ENCODE results near the gene SSBP3.
"Not testable (repeated sequence)": the region's sequence is repeated elsewhere in the genome, so short reads cannot be mapped to it uniquely, and the experiment has no call there.

The SSBP3 gene

DNA sequence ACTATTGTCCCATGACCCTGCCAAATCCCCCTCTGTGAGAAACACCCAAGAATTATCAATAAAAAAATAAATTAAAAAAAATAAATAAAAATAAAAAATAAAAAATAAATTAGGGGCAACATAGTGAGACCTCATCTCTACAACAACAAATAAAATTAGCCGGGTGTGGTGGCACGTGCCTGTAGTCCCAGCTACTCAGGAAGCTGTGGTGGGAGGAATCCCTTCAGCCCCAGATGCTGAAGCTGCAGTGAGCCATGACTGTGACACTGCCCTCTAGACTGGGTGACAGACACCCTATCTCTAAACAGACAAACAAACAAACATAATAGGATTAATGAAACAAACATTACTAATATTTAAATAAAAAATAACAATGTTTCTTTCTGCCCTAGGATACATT, 171.9 kb downstream of the SSBP3 start:
- DNase-seq = no peak

GRCh38 chr1:54233196-54233595, 173.0 kb downstream of the SSBP3 start:
- DNase-seq = not testable (repeated sequence)

- DNase-seq = no peak
Measured at GRCh38 chr1:54230507-54231339, 175.5 kb downstream of the SSBP3 start.

DNA sequence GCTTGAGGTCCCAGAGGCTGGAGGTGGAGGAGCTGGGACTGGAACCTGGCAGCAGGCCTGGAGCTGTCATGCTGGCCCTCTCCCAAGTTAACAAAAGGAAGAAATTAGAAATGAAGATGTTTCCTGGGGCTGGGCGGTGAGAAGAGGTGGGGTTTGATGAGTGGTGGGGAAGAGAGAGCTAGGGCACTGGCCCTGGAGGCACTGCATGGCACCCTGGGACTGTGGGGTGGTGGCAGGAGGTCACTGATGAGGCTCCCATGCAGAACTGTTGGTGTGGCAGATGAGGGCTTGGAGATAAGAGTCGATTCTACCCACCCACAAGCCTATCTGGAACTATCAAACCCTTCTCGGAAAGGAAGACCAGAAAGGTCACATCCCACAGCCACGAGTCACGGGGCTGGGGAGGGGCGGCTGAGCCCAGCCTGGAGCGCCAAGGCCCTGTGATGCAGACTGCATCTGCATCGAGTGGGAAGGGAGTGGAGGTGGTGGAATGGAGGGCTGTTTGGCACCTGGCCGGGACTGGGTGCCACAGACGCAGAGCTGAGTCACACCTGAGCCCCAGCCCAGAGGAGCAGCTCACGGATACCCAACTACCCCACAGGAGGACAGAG, 176.8 kb downstream of the SSBP3 start:
- peak; percentile 31 for DNase-seq

- DNase-seq = no peak
Measured at GRCh38 chr1:54228638-54229079, 177.5 kb downstream of the SSBP3 start.

GRCh38 chr1:54227891-54228310, 178.3 kb downstream of the SSBP3 start:
- DNase-seq = no peak

- DNase-seq = no peak
Measured at GRCh38 chr1:54227091-54227602, 179.0 kb downstream of the SSBP3 start.

DNA sequence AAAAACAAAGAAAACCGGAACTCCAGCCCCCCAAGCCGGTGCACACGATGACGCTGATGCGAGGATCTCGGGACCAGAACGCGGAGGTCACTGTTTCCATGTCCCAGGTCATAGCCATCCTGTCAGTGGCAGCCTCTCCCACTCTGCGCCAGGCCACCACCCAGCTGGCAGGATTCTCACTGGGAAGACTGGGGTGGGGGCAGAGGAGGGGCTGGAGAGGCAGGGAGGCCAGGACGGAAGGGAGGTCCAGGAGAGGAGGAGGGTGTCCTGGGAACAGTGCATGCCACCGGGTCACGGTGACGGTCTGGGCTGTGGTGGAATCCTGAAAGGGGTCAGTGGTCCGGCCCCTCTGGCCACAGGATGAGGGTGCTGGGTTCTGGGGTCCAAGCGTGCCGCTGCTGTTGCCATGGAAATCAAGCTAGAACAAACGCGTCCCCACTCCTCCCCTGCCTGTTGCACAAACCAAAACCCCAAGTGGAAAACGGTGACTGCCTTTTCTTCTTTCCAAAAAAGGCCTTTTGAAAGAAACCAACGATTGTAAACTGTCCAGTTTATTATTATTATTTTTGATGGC, 180.1 kb downstream of the SSBP3 start:
- no peak for DNase-seq

- DNase-seq = no peak
Measured at GRCh38 chr1:54225378-54225777, 180.8 kb downstream of the SSBP3 start.

DNA sequence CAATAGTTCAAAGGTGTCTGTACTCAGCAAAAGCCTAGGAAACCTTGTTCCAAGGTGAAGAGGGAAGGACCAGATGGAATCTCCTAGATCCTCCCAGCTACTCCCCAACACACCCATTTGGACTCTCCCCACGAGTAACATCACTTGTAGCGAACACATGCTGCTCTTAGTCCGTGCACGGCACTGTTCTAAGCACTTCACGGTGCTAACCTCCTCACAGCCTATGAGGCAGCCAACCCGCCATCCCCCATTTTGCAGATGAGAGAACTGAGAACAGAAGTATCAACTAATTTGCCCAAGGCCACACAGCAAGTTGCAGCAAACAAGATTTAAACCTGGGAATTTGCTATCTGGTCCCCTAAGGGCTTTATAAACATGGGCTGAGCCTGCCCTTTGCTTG, 182.0 kb downstream of the SSBP3 start:
- DNase-seq = no peak

GRCh38 chr1:54223441-54224202, 182.6 kb downstream of the SSBP3 start:
- no peak for DNase-seq

GRCh38 chr1:54222711-54223110, 183.5 kb downstream of the SSBP3 start:
- DNase-seq = no peak

DNA sequence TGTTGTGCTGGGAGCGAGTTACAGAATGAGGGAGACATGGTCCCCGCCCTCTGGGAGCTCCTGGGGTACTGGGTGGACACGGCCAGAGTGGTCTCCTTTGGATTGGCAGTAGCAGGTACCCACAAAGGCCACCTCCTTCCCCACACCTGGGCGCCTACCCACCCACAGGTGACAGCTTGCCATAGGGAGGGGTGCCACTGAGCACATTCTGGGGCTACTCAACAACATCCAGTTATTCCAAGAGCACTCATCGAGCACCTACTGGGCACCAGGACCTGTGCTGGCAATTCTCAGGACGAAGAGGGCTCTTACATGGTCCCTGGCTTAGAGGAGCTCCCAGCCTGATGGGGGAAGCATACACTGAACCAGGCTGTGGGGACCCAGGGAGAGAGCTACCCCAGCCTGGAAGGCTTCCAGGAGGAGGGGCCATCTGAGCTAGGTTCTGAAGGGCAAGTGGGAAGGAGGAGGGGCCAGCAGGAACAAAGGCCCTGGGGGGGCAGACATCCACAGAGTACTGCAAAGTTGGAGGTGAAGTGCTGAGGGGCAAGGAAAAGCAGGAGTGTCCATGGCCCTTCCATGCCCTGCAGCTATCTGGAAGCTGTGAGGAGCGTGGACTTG, 184.2 kb downstream of the SSBP3 start:
- peak; percentile 17 for DNase-seq

DNA sequence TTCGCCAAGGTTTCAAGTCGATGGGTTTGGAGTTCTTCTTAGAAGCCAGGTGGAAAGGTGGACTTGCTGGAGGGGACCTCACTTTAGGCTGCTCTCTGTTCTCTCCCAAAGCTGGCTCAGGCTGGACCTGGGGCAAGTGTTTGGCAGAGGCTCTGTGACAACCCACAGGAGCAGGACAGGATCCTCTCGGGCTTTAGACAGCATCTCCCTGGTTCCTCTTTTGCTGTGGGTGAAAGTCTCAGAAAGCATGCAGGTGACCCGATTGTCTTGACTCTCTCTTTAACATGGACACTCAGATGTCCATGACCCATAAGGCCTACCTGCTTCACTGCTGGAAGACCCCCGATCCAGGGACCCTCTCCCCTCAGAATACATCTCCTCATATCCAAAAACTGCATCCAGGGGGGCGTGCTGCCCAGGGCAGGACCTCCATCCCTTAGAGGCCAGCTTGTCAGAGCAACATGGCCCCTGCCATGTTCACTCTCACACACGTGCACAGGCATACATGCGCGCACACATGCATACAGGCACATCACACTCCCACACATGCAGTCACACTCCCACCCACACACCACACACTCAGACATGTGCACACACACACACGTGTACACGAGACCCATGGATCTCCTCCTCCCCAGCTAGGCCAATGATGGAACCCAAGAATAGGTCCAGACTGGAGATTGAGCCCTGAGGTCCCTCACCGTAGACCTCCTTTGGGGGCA, 184.9 kb downstream of the SSBP3 start:
- DNase-seq = no peak

DNA sequence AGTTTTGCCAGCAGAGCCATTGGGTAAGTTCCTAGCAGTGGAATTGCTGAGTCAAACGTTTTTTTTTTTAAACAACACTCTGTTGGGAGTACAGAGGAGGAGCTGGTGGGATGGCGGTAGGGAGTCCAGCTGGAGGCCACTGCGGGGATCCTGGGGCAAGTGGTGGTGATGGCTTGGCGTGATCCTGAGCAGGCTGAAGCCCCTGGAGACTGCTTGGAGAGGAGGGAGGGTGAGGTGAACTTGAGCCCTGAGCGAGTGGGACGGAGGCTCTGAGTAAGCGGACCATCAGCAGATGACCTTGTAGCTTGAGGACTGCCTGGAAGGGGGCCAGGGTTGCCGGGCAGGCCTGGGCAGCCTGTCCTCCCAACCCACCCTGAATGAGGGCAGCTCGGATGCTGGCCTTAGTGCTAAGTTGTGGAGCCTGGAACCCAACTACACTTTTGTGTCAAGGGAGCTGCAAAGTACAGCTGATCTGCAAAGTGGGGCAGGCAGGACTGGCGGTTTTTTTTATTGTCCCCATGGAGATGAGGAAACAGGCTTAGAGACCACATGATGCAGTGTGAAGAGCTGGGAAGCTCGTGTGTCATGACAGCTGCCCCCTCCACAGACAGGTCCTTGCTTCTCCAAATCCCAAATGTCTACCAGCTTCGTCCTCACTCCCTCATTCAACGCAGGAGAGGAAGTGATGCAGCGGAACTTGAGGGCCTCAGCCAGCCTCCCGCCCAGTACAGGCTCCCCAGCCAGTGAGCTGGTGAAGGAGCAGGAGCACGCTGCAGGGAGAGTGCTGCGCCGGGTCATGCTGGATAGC, 186.0 kb downstream of the SSBP3 start:
- DNase-seq = no peak

DNA sequence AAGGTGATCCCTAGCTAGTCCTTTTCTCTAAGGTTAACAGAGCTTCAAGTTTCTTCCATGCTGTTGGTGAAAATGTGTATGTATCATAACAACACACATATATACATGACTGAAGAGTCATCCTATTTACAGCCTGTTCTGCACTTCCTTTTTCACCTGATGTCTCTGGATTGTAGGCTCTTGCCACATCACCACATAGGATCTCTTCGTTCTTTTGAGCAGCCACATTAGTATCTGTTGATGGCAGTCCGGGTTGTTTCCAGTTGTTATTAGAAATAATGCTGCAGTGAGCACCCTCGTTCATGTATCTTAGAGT, 186.5 kb downstream of the SSBP3 start:
- DNase-seq = no peak

DNA sequence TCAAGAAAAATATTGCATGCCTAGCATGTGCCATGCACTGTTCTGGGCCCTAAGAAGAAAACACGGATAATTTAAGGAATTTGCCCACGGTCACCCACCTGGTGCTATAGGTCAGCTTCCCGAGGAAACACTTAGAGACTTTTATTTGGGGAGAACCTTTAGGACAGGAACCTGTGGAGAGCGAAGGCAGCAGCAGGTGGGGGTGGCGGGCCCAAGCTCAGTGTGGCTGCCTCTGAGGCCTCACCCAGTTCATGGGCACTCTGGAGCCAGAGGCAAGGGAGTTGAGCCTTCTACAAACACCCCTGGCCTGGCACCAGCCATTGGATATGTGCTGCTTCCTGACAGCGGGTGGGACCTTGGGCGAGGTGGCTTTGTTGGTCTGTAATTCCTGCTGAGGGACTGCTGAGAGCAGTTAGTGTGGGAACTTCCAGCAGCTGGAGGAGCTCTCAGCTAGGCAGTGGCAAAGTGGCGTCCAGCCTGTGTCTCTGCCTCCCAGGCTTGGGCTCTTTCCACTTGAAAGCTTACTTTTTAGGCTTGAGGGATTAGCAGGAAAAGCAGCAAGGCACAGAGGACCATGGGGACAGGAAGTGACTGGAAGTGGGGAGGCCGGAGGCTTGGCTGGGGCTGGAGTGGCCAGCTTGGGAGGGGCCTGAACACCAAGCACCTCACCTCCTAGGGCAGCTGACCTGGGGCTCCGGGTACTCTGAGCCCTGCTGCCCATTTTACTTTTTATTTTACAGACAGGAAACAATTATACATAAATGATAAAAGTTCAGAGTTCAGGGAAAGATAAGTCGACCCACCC, 187.1 kb downstream of the SSBP3 start:
- no peak for DNase-seq

DNA sequence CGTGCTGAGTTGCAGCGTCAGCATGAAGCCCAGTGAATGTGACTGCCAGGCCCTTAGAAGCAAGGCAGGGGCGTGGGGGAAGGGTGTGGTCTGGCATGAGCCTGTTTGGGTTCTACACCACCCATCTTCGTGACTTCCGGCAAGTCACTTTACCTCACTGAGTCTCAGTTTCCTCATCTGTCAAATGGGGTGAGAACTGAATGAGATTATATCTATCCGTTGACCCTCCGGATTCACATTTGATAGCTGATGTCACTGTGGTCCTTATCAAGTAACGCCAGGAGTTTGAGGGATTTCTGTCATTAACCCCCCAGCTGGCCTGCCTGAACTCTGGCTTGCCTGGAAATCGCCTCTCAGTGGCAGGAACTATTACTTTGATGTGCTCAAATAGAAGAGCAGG, 190.7 kb downstream of the SSBP3 start:
- no peak for DNase-seq

- no peak for DNase-seq
Measured at GRCh38 chr1:54212872-54213271, 193.3 kb downstream of the SSBP3 start.

DNA sequence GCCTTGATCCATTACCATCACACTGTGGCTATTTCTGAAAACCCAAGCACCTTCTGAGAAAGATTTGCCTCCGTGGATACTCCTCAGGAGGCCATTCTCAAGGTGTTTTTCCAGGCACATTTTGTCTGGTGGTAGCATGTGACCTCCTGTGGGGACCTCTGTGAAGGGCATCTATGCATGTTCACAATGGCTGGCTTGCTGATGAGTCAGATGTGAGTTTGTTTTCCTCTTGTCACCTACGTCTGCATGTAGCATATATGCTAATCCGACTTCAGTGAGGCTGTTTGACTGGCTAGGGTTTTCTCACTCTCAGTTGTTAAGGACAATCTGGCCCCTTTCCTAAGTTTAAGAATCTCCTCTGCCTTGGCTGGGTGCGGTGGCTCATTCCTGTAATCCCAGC, 198.3 kb downstream of the SSBP3 start:
- not testable (repeated sequence) for DNase-seq
